Endothelial cell of umbilical vein (primary cell): Measurements from ENCODE around the gene RAB3GAP1.

Experiments
- JUN ChIP-seq: IDR thresholded peaks from 2 replicates; pipeline ENCODE4 v1.6.1; 2011; ENCODE audit warnings: borderline replicate concordance, low read depth; ENCODE audit not compliant: insufficient read length, insufficient read depth
- TF ChIP-seq, protein P1 (sequence below), 2 donors: IDR thresholded peaks; 1 replicate in 1 of 2; 2 replicates in 1 of 2; pipeline ENCODE4 v1.5.1; 2011; ENCODE audit warnings: low read length in 2 of 2, mild to moderate bottlenecking in 2 of 2, moderate library complexity in 2 of 2, control low read depth in 1 of 2, inconsistent platforms in 1 of 2, low read depth in 1 of 2; ENCODE audit not compliant: insufficient read depth in 1 of 2; ENCODE audit errors: extremely low read depth in 1 of 2

DNA sequence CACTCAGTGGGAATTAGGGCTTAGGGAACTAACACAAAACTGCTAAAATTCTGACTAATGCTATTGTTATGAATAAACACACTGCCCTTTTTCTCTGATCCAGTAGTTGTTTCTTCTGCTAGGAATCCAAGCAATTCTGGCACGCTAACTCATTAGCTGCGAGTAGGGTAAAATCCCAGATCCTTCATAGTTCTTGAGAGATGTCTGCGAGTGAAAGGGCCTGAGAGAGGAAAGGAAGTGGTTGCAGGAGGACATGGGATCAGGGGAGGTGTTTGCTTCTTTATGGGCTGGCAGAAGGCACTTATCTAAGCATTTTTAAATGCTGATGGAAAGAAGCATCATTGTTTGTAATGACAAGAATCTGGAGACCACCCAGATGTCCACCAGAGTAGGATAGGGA, 14.3 kb upstream of the RAB3GAP1 start:
- TF ChIP-seq, protein P1, sequence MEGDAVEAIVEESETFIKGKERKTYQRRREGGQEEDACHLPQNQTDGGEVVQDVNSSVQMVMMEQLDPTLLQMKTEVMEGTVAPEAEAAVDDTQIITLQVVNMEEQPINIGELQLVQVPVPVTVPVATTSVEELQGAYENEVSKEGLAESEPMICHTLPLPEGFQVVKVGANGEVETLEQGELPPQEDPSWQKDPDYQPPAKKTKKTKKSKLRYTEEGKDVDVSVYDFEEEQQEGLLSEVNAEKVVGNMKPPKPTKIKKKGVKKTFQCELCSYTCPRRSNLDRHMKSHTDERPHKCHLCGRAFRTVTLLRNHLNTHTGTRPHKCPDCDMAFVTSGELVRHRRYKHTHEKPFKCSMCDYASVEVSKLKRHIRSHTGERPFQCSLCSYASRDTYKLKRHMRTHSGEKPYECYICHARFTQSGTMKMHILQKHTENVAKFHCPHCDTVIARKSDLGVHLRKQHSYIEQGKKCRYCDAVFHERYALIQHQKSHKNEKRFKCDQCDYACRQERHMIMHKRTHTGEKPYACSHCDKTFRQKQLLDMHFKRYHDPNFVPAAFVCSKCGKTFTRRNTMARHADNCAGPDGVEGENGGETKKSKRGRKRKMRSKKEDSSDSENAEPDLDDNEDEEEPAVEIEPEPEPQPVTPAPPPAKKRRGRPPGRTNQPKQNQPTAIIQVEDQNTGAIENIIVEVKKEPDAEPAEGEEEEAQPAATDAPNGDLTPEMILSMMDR (IDR thresholded peaks at IDR 0.05; ENCODE audit: extremely low read depth in 1 of 2, insufficient read depth in 1 of 2, low read depth in 1 of 2, low read length in 2 of 2): no peak
- TF ChIP-seq JUN: no peak
